ENCODE data around the gene CASD1. TPM values are rescaled to one million over a fixed set of nuclear protein-coding genes. Genes with fewer than 3 reads are reported as not detected.

Gene CASD1
- 9.3 and 16.0 TPM in 2 replicates for total RNA-seq

- TF ChIP-seq CTCF (IDR thresholded peaks at IDR 0.05; ENCODE audit: insufficient read depth, low read depth, low read length) = no peak
- no peak for DNase-seq (ENCODE audit: low read depth)
- peak within 1 kb of the TSS; percentile 69 for H3K4me3 ChIP-seq (ENCODE audit: low read depth, low read length)
Observed at GRCh38 chr7:94509264-94509886, at the start of gene CASD1. TSS of gene CASD1 (plus strand) at chr7:94509809. CDS start at chr7:94510085, 276 bp downstream.

DNA sequence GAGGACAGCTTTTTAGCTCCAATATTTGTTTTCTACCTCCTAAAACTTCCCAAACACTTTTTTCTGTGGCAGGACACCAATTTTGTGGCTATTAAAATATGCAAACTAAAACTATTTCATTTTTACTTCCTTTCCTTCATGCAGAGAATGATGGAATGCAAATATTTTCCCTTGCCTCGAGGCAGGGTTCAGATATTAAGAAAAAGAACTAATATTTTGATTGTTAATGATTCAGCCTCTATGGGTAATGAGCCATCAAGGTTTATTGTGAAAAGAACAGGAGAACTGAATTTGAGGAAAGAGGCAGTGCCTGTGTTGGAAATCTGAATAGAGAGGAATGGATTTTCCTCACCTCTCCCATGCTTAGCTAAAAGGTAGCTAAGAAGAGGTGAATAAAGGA, 43.1 kb upstream of the CASD1 start:
- no peak overlapping the region for H3K4me3 ChIP-seq (ENCODE audit: low read depth, low read length)
- peak; percentile 2 for DNase-seq (ENCODE audit: low read depth)
- no peak for TF ChIP-seq CTCF (IDR thresholded peaks at IDR 0.05; ENCODE audit: insufficient read depth, low read depth, low read length)

- TF ChIP-seq CTCF (IDR thresholded peaks at IDR 0.05; ENCODE audit: insufficient read depth, low read depth, low read length) = no peak
- no peak overlapping the region for H3K4me3 ChIP-seq (ENCODE audit: low read depth, low read length)
- DNase-seq (ENCODE audit: low read depth) = no peak
Observed at GRCh38 chr7:94471604-94472003, 38.0 kb upstream of the CASD1 start.

GRCh38 chr7:94472608-94473007, 37.0 kb upstream of the CASD1 start:
- no peak for TF ChIP-seq CTCF (IDR thresholded peaks at IDR 0.05; ENCODE audit: insufficient read depth, low read depth, low read length)
- no peak for DNase-seq (ENCODE audit: low read depth)
- no peak overlapping the region for H3K4me3 ChIP-seq (ENCODE audit: low read depth, low read length)

GRCh38 chr7:94476251-94476840, 33.3 kb upstream of the CASD1 start:
- no peak overlapping the region for H3K4me3 ChIP-seq (ENCODE audit: low read depth, low read length)
- no peak for TF ChIP-seq CTCF (IDR thresholded peaks at IDR 0.05; ENCODE audit: insufficient read depth, low read depth, low read length)
- DNase-seq (ENCODE audit: low read depth) = no peak

- no peak for DNase-seq (ENCODE audit: low read depth)
- no peak overlapping the region for H3K4me3 ChIP-seq (ENCODE audit: low read depth, low read length)
- no peak for TF ChIP-seq CTCF (IDR thresholded peaks at IDR 0.05; ENCODE audit: insufficient read depth, low read depth, low read length)
Observed at GRCh38 chr7:94477878-94478277, 31.7 kb upstream of the CASD1 start.

All from fibroblast of villous mesenchyme (primary cell).